GM12891 (cell line): ENCODE measurements around the gene LRRFIP2.

Experiments
- POLR2A ChIP-seq: IDR thresholded peaks from 2 replicates; pipeline ENCODE4 v1.6.1; 2011; ENCODE audit warnings: low read depth, low read length, control low read depth
- POLR2AphosphoS5 ChIP-seq: IDR thresholded peaks from 2 replicates; pipeline ENCODE4 v1.6.1; 2011; ENCODE audit warnings: low read depth, low read length, control low read depth
- POU2F2 ChIP-seq: IDR thresholded peaks from 2 replicates; pipeline ENCODE4 v1.6.1; 2011; ENCODE audit warnings: low read depth, mild to moderate bottlenecking, control low read depth, low read length, moderate library complexity
- TAF1 ChIP-seq: IDR thresholded peaks from 2 replicates; pipeline ENCODE4 v1.6.1; 2011; ENCODE audit warnings: low read depth, low read length, control low read depth

DNA sequence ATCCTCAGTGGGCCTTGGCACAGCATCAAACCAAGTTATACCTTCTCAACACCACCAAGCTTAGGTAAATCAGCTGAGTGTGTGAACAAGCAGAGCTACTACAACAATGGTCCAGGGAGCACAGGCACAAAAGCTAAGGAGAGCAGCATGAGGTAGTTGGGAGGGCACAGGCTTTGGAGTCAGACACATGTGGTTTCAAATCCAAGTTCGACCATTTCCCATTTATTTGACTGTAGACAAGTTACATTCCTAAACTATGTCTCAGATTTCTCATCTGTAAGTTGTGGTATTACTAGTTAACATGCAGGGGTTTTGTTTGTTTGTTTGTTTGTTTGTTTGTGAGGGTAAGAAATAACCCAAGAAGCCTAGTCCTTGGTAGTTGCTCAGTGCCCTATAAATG is 134.2 kb downstream of the LRRFIP2 start:
- no peak for TF ChIP-seq POU2F2
- TF ChIP-seq POLR2AphosphoS5, result no peak
- no peak for TF ChIP-seq POLR2A
- TF ChIP-seq TAF1, result no peak
